ENCODE results near the gene FOXN4. TPM values are rescaled to one million over a fixed set of nuclear protein-coding genes. Genes with fewer than 3 reads are reported as not detected.
"Not testable (repeated sequence)": the region's sequence is repeated elsewhere in the genome, so short reads cannot be mapped to it uniquely, and the experiment has no call there.

Gene FOXN4
- polyA plus RNA-seq, 4 donors = 0.03 TPM; not detected in 3

GRCh38 chr12:109321294-109321693, 12.2 kb upstream of the FOXN4 start:
- not testable (repeated sequence) for H3K4me1 ChIP-seq (ENCODE audit: control insufficient read depth in 3 of 3, insufficient read depth in 2 of 3, low read depth in 1 of 3, low read length in 2 of 3); H3K36me3 ChIP-seq (ENCODE audit: control insufficient read depth in 3 of 3, insufficient read depth in 2 of 3, low read depth in 1 of 3, low read length in 3 of 3); H3K27ac ChIP-seq (ENCODE audit: low read depth in 1 of 3, low read length in 2 of 3); H3K9me3 ChIP-seq (ENCODE audit: control insufficient read depth in 2 of 2, insufficient read depth in 1 of 2, low read depth in 1 of 2, low read length in 1 of 2); DNase-seq; H3K27me3 ChIP-seq (ENCODE audit: control insufficient read depth in 3 of 3, insufficient read depth in 3 of 3, low read length in 3 of 3); FAIRE-seq; H3K4me3 ChIP-seq (ENCODE audit: low read depth in 1 of 3, low read length in 3 of 3)
- WGBS, 3 donors = 77 to 85% (median 80%) methylated on average over 8 of the region's 8 CpGs

GRCh38 chr12:109310247-109311125, 1.4 kb upstream of the FOXN4 start:
- DNase-seq = peak in 1 of 2 donors; percentile 33
- H3K36me3 ChIP-seq (ENCODE audit: control insufficient read depth in 3 of 3, insufficient read depth in 2 of 3, low read depth in 1 of 3, low read length in 3 of 3) = no peaks in the 10 kb centered on the region
- 2 to 6% (median 3%) methylated on average over 33 of the region's 33 CpGs for WGBS, 3 donors
- H3K9me3 ChIP-seq (ENCODE audit: control insufficient read depth in 2 of 2, insufficient read depth in 1 of 2, low read depth in 1 of 2, low read length in 1 of 2) = no peaks in the 10 kb centered on the region
- H3K4me3 ChIP-seq (ENCODE audit: low read depth in 1 of 3, low read length in 3 of 3) = peak overlapping the region in 2 of 3 donors; percentile 22 to 52
- H3K4me1 ChIP-seq (ENCODE audit: control insufficient read depth in 3 of 3, insufficient read depth in 2 of 3, low read depth in 1 of 3, low read length in 2 of 3) = peaks cover 0 to 3% (median 0%) of the 10 kb centered on the region in 3 donors
- FAIRE-seq = no peak
- peaks cover 9 to 72% (median 22%) of the 10 kb centered on the region in 3 donors for H3K27me3 ChIP-seq (ENCODE audit: control insufficient read depth in 3 of 3, insufficient read depth in 3 of 3, low read length in 3 of 3)
- H3K27ac ChIP-seq (ENCODE audit: low read depth in 1 of 3, low read length in 2 of 3) = no peak overlapping the region

GRCh38 chr12:109309381-109310246, 530 bp upstream of the FOXN4 start:
- Histone ChIP-seq H3K4me3 (ENCODE audit: low read depth in 1 of 3, low read length in 3 of 3) (peak overlapping the region in 2 of 3 donors; percentile 22 to 52), H3K4me1 (ENCODE audit: control insufficient read depth in 3 of 3, insufficient read depth in 2 of 3, low read depth in 1 of 3, low read length in 2 of 3) (peaks cover 0 to 3% (median 0%) of the 10 kb centered on the region in 3 donors), H3K36me3 (ENCODE audit: control insufficient read depth in 3 of 3, insufficient read depth in 2 of 3, low read depth in 1 of 3, low read length in 3 of 3) (no peaks in the 10 kb centered on the region), H3K9me3 (ENCODE audit: control insufficient read depth in 2 of 2, insufficient read depth in 1 of 2, low read depth in 1 of 2, low read length in 1 of 2) (no peaks in the 10 kb centered on the region), H3K27me3 (ENCODE audit: control insufficient read depth in 3 of 3, insufficient read depth in 3 of 3, low read length in 3 of 3) (peaks cover 9 to 77% (median 24%) of the 10 kb centered on the region in 3 donors), H3K27ac (ENCODE audit: low read depth in 1 of 3, low read length in 2 of 3) (no peak overlapping the region)
- WGBS, 3 donors = 0 to 1% (median 0%) methylated on average over 21 to 99 of the region's 99 CpGs
- no peak for FAIRE-seq
- peak in 1 of 2 donors; percentile 33 for DNase-seq

GRCh38 chr12:109307051-109307450, 2.0 kb downstream of the FOXN4 start:
- 60 to 63% (median 61%) methylated on average over 9 of the region's 9 CpGs for WGBS, 3 donors

GRCh38 chr12:109305547-109305946, 3.5 kb downstream of the FOXN4 start:
- WGBS, 3 donors = 53 to 69% (median 61%) methylated on average over 6 of the region's 6 CpGs
- FAIRE-seq (no peak), DNase-seq (no peak)
- Histone ChIP-seq H3K4me1 (ENCODE audit: control insufficient read depth in 3 of 3, insufficient read depth in 2 of 3, low read depth in 1 of 3, low read length in 2 of 3) (peaks cover 0 to 3% (median 0%) of the 10 kb centered on the region in 3 donors), H3K27ac (ENCODE audit: low read depth in 1 of 3, low read length in 2 of 3) (no peak overlapping the region), H3K27me3 (ENCODE audit: control insufficient read depth in 3 of 3, insufficient read depth in 3 of 3, low read length in 3 of 3) (peaks cover 9 to 64% (median 24%) of the 10 kb centered on the region in 3 donors), H3K36me3 (ENCODE audit: control insufficient read depth in 3 of 3, insufficient read depth in 2 of 3, low read depth in 1 of 3, low read length in 3 of 3) (no peaks in the 10 kb centered on the region), H3K9me3 (ENCODE audit: control insufficient read depth in 2 of 2, insufficient read depth in 1 of 2, low read depth in 1 of 2, low read length in 1 of 2) (no peaks in the 10 kb centered on the region), H3K4me3 (ENCODE audit: low read depth in 1 of 3, low read length in 3 of 3) (no peak overlapping the region)

More at GRCh38 chr12:109307051-109307450, 2.0 kb downstream of the FOXN4 start:
- no peak for DNase-seq
- Histone ChIP-seq H3K36me3 (ENCODE audit: control insufficient read depth in 3 of 3, insufficient read depth in 2 of 3, low read depth in 1 of 3, low read length in 3 of 3) (no peaks in the 10 kb centered on the region), H3K27me3 (ENCODE audit: control insufficient read depth in 3 of 3, insufficient read depth in 3 of 3, low read length in 3 of 3) (peaks cover 9 to 72% (median 24%) of the 10 kb centered on the region in 3 donors), H3K4me1 (ENCODE audit: control insufficient read depth in 3 of 3, insufficient read depth in 2 of 3, low read depth in 1 of 3, low read length in 2 of 3) (peaks cover 0 to 3% (median 0%) of the 10 kb centered on the region in 3 donors), H3K9me3 (ENCODE audit: control insufficient read depth in 2 of 2, insufficient read depth in 1 of 2, low read depth in 1 of 2, low read length in 1 of 2) (no peaks in the 10 kb centered on the region), H3K4me3 (ENCODE audit: low read depth in 1 of 3, low read length in 3 of 3) (no peak overlapping the region), H3K27ac (ENCODE audit: low read depth in 1 of 3, low read length in 2 of 3) (no peak overlapping the region)
- FAIRE-seq = no peak

GRCh38 chr12:109304485-109304884, 4.6 kb downstream of the FOXN4 start:
- Histone ChIP-seq H3K4me1 (ENCODE audit: control insufficient read depth in 3 of 3, insufficient read depth in 2 of 3, low read depth in 1 of 3, low read length in 2 of 3) (peaks cover 0 to 3% (median 0%) of the 10 kb centered on the region in 3 donors), H3K27ac (ENCODE audit: low read depth in 1 of 3, low read length in 2 of 3) (no peak overlapping the region), H3K4me3 (ENCODE audit: low read depth in 1 of 3, low read length in 3 of 3) (no peak overlapping the region), H3K9me3 (ENCODE audit: control insufficient read depth in 2 of 2, insufficient read depth in 1 of 2, low read depth in 1 of 2, low read length in 1 of 2) (no peaks in the 10 kb centered on the region), H3K36me3 (ENCODE audit: control insufficient read depth in 3 of 3, insufficient read depth in 2 of 3, low read depth in 1 of 3, low read length in 3 of 3) (no peaks in the 10 kb centered on the region), H3K27me3 (ENCODE audit: control insufficient read depth in 3 of 3, insufficient read depth in 3 of 3, low read length in 3 of 3) (peaks cover 6 to 57% (median 24%) of the 10 kb centered on the region in 3 donors)
- no peak for FAIRE-seq
- no peak for DNase-seq
- WGBS, 3 donors = 35 to 49% (median 36%) methylated on average over 8 of the region's 8 CpGs

GRCh38 chr12:109302770-109303169, 6.3 kb downstream of the FOXN4 start:
- 60 to 62% (median 61%) methylated on average over 5 of the region's 5 CpGs for WGBS, 3 donors
- Histone ChIP-seq H3K4me3 (ENCODE audit: low read depth in 1 of 3, low read length in 3 of 3) (no peak overlapping the region), H3K9me3 (ENCODE audit: control insufficient read depth in 2 of 2, insufficient read depth in 1 of 2, low read depth in 1 of 2, low read length in 1 of 2) (no peaks in the 10 kb centered on the region), H3K27ac (ENCODE audit: low read depth in 1 of 3, low read length in 2 of 3) (no peak overlapping the region), H3K4me1 (ENCODE audit: control insufficient read depth in 3 of 3, insufficient read depth in 2 of 3, low read depth in 1 of 3, low read length in 2 of 3) (no peaks in the 10 kb centered on the region), H3K36me3 (ENCODE audit: control insufficient read depth in 3 of 3, insufficient read depth in 2 of 3, low read depth in 1 of 3, low read length in 3 of 3) (no peaks in the 10 kb centered on the region), H3K27me3 (ENCODE audit: control insufficient read depth in 3 of 3, insufficient read depth in 3 of 3, low read length in 3 of 3) (peaks cover 2 to 41% (median 20%) of the 10 kb centered on the region in 3 donors)
- FAIRE-seq (no peak), DNase-seq (no peak)

GRCh38 chr12:109302358-109302757, 6.7 kb downstream of the FOXN4 start:
- Histone ChIP-seq H3K27ac (ENCODE audit: low read depth in 1 of 3, low read length in 2 of 3) (no peak overlapping the region), H3K36me3 (ENCODE audit: control insufficient read depth in 3 of 3, insufficient read depth in 2 of 3, low read depth in 1 of 3, low read length in 3 of 3) (no peaks in the 10 kb centered on the region), H3K4me3 (ENCODE audit: low read depth in 1 of 3, low read length in 3 of 3) (no peak overlapping the region), H3K4me1 (ENCODE audit: control insufficient read depth in 3 of 3, insufficient read depth in 2 of 3, low read depth in 1 of 3, low read length in 2 of 3) (no peaks in the 10 kb centered on the region), H3K9me3 (ENCODE audit: control insufficient read depth in 2 of 2, insufficient read depth in 1 of 2, low read depth in 1 of 2, low read length in 1 of 2) (no peaks in the 10 kb centered on the region), H3K27me3 (ENCODE audit: control insufficient read depth in 3 of 3, insufficient read depth in 3 of 3, low read length in 3 of 3) (peaks cover 2 to 36% (median 20%) of the 10 kb centered on the region in 3 donors)
- WGBS, 3 donors = 23 to 52% (median 44%) methylated on average over 2 of the region's 2 CpGs
- FAIRE-seq (no peak), DNase-seq (no peak)
